Cardiac septum (tissue), 1 donor: ENCODE results near the gene SGCD. TPM values are rescaled to one million over a fixed set of nuclear protein-coding genes. Genes with fewer than 3 reads are reported as not detected.

Source experiments
- DNase-seq: peaks from one replicate; pipeline ENCODE4 v3.0.0-alpha.2; 2020; ENCODE audit warnings: low spot score
- intact Hi-C: fragments of 100-400 bp; cut with DNase I; formaldehyde crosslinking; loops from one replicate; pipeline ENCODE4 v1.14.0; 2022
- total RNA-seq: library from RNA; stranded (reverse); fragmentation: NEBNext Ultra II Directional; extraction: Animal tissue kit (Norgen Biotek cat#: 25700); gene quantifications from one replicate; pipeline ENCODE4 v1.2.1, GENCODE V29; 2021
- donor health status: DM: no; HTN: no; CAD: no.

The SGCD gene
- total RNA-seq, 1 donor from 2014 or later, result 83.1 TPM

DNA sequence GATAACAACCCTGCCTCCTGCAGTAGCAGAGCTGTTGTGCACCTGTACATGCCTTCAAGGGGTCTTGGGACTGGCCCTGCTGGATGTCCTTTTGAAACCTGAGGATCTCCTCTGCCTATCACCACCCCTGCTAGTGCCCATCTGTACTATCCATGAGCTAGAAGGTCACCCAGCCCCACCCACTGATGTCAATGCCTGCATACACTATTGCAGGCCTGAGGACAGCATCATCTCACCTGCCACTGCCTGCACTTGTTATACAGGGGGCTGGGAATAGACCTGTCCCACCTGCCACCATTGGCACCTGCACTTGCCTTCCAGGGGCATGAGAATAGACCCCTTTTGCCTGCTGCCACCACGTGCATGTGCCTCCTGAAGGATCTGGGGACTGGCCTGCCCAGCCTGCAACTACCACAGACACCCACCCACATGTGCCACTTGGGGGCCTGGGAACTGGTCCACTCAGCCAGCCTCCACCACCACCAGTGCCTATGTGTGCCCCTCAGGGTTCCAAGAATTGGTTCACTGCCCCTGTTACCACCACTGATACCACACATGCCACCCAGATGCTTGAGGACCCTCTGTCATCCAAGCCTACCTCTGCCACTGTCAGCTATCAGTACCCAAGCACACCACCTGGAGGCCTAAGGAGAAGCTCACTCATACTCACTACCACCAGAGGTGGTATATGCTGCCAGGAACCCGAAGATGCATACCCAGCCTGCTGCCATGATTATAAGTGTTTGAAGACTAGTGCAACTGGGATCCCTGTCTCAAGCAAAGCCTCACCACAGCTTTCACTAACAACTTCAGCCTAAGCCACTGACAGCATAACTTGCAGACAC is 159.7 kb downstream of the SGCD start:
- no peak for DNase-seq

DNA sequence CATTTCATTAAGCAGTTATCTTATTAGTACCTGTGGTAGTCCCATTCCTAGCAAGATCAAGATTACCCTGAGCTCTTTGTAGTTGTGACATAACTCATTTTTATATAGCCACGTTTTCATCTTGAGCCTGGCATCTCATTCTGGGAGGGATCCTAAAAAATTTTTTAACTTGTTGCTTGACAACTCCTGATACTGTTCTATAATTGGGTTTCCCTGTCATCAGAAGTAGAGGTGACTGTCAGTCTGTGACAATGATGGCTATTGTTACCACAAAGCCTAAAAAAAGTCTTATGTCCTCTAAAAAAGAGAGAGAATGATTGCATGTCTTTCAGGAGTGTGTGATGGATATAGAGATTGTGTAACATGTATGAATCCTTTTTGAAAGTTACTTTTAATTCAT is 164.8 kb downstream of the SGCD start:
- DNase-seq, result no peak
- intact Hi-C loops, result no loop called here

More for the DNA sequence above, 159.7 kb downstream of the SGCD start:
- intact Hi-C loops, result no loop called here

DNA sequence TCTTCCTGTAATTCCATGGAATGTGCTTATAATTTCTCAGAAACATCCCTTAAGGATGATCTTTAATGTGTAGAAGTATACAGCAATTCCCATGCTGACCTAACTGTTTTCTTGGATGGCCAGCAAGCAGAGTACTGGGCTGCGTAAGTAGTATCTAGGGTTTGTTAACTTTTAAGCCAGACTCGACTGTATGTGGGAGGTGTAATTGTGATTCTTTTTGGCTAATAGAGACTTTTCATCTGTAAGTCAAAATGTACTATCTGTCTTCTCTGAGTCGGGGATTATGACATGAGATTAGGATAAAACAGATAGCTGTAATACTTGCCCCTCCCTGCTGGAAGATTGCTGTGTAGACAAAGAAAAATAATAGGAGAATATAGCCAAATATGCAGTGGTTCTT is 169.3 kb downstream of the SGCD start:
- no peak for DNase-seq
- intact Hi-C loops, result loop anchor here (5.0 kb wide), 1 partner anchor 169 kb away; the partner anchor contains the start of gene SGCD

DNA sequence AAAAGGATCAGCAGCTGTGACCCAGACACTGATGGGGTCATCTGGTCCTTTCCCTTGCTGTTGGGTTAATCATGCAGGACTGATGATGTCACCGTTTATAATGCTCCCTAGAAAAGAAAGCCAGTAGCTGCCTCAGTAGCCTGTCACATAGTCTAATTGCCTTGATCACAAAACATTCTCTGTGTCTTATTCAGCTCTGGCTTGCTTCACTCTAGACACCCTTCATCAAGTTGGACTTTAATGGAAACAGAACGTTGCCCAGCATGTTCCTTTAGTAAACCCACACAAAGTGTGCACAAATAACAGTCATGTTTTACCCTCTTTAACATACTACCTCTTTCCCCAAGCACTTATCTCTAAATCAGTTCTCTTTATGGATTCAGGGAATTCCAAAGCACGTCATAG is 170.8 kb downstream of the SGCD start:
- intact Hi-C loops, result loop anchor here (5.0 kb wide), 1 partner anchor 171 kb away; the partner anchor contains the start of gene SGCD
- no peak for DNase-seq

- intact Hi-C loops, result loop anchor here (5.0 kb wide), 1 partner anchor 171 kb away; the partner anchor contains the start of gene SGCD
Observed at GRCh38 chr5:156498226-156498980, 171.4 kb downstream of the SGCD start.

GRCh38 chr5:156500755-156501154 is 173.8 kb downstream of the SGCD start:
- intact Hi-C loops, result no loop called here
- DNase-seq, result no peak

More at GRCh38 chr5:156498226-156498980, 171.4 kb downstream of the SGCD start:
- DNase-seq, result no peak

GRCh38 chr5:156505101-156505500 is 178.1 kb downstream of the SGCD start:
- intact Hi-C loops, result no loop called here
- DNase-seq, result no peak

DNA sequence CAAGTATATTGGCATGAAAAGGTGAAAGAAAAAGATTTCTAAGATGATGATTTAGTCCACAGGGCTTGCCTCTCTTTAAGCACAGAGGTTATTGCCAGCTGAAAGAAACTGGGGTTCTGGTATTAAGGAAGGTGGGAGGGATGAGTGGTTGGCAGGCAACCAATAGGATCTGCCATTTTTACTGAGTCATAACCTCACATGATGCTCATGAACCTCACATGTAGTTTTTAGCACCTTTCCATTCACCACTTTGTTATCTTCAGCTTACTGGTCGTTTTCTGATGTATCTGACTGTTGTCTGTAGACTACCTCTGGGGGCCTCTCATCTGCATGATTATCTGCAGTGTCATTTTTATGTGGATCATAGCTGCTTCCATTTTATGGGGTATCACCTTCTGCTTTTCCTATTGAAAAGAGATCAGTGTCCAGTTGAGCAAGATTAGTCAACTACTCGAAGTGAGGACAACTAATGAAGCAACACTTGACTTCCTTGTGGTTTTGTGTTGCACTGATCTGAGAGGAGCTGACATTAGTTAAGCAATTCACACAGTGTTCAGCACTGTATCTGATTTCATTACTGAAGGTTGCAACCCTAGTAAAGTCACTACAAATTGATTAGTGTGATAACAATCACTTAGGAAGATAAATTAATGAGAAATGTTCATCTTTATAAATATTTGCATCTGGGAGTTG is 186.3 kb downstream of the SGCD start:
- intact Hi-C loops, result no loop called here

DNA sequence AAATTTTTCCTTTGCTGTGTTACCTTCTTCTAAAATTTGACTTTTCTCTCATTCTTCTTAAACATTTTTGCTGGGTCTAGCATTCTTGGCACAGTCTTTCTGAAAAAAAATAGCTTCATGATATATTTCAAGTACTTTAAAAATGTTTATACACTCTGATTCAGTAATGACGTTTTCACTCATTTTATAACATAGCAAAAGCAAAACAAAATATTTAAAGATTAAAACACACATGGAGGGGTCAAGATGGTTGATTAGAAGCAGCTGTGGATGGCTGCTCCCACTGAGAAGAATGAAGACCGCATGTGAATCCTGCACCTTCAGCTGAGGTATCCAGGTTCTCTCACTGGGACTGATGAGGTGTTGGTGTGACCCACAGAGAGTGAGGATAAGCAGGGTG is 188.2 kb downstream of the SGCD start:
- DNase-seq, result no peak
- intact Hi-C loops, result no loop called here

More for the DNA sequence above, 186.3 kb downstream of the SGCD start:
- no peak for DNase-seq

GRCh38 chr5:156515803-156516360 is 188.9 kb downstream of the SGCD start:
- intact Hi-C loops, result no loop called here
- no peak for DNase-seq

DNA sequence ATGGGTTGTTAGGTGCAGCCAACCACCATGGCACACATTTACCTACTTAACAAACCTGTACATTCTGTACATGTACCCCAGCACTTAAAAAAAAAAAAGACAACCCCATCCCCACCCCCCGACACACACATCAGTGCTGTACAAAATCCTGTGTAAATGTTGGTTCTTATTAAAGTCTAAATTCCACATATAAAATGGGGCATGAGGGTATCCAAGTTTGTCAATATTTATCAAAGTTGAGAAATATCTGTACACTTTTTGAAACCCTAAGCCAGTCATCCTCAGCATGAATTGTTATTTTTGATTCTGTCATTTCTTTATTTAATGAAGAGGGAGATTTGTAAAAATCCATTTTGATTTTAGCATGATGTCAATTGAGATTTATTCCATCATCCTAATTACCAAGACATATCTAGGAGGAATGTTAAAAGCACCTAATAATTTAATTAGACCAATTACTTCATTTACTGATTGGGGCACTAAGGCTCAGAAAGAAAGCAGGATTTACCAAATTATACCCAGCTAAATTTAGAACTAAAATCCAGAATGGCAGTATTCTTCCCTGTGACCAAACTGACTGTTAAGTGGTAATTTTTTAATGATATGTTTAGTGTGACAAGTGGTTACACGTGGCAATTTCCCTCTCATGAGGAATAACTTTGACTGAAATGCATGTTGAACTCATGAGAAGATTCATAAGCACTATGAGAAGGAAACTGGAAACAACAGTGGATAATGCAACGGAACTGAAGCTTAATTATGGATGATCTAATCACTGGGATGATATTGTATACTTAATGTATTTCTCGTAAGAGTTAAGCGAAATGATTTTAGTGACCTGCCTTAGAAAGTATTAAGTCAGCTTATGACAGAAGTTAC is 195.9 kb downstream of the SGCD start:
- intact Hi-C loops, result no loop called here
- DNase-seq, result no peak

DNA sequence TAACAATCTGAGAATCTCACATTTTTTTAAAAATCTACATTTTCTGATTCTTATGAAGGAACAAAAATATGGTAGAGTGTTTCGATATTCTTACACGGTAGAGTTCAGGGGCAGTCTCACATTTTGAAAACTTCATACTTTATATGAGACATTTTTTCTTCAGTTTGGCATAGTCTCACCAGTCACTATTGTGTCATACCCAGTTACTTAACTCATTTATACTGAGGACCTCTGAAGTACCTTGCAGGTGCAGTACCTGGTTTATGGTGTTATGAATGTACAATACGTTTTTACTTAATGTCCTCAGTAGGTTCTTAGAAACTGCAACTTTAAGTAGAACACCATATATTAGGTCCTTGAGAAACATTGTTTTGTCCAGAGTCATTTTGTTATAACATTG is 196.6 kb downstream of the SGCD start:
- no peak for DNase-seq
- intact Hi-C loops, result no loop called here

GRCh38 chr5:156526081-156526925 is 199.3 kb downstream of the SGCD start:
- intact Hi-C loops, result no loop called here
- no peak for DNase-seq

DNA sequence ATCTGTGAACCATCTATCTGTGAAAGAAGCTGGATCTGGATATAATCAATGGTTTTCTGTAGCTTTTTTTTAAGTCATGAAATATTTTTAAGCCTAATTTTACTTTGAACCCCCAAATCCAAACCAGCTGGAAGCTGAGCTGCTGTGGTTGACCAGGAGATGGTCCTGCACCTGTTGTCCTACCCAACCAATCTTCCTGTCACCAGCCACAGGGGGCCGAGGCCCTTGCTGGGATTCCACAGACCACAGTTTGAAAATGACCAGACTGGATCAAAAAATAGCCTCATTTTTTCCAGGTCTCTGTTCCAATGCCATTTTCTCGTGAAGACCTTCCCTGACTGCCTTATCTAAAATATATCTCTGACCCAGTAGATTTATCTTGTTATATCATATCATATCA is 200.6 kb downstream of the SGCD start:
- DNase-seq, result no peak
- intact Hi-C loops, result no loop called here

GRCh38 chr5:156528673-156529072 is 201.7 kb downstream of the SGCD start:
- DNase-seq, result no peak
- intact Hi-C loops, result no loop called here

GRCh38 chr5:156529892-156530291 is 202.9 kb downstream of the SGCD start:
- no peak for DNase-seq
- intact Hi-C loops, result no loop called here

GRCh38 chr5:156531199-156531598 is 204.2 kb downstream of the SGCD start:
- intact Hi-C loops, result no loop called here
- DNase-seq, result no peak

GRCh38 chr5:156532921-156533320 is 206.0 kb downstream of the SGCD start:
- intact Hi-C loops, result no loop called here
- DNase-seq, result no peak
